ENCODE measurements around the gene SVBP.
A peak's percentile ranks its signal among the peaks of the same experiment; 100 is the strongest.

SVBP gene

GRCh38 chr1:42766741-42767509 lies 50.3 kb downstream of the SVBP start, which contains the start of the genes C1orf50 and P3H1 (continued):
- TF ChIP-seq ZNF280C (tag by site-specific recombination; IDR thresholded peaks at IDR 0.05), result no peak
- TF ChIP-seq ZNF2 (tag by site-specific recombination; IDR thresholded peaks at IDR 0.05), result peak; percentile 29; the same call in 1 of the 2 replicates
- TF ChIP-seq RBAK (tag by site-specific recombination; IDR thresholded peaks at IDR 0.05), result no peak
- TF ChIP-seq ZBTB21 (tag by site-specific recombination; IDR thresholded peaks at IDR 0.05), result no peak
- TF ChIP-seq TCF7L2 (IDR thresholded peaks at IDR 0.05; ENCODE audit: borderline replicate concordance, low read depth, low read length), result no peak
- TF ChIP-seq BCL11A (tag by site-specific recombination; IDR thresholded peaks at IDR 0.05; ENCODE audit: low read depth), result no peak
- TF ChIP-seq ZNF76 (tag by site-specific recombination; IDR thresholded peaks at IDR 0.05; ENCODE audit: borderline replicate concordance, low read depth), result peak; percentile 61; the same call in 1 of the 2 replicates
- no peak for TF ChIP-seq AEBP2 (tag by site-specific recombination; IDR thresholded peaks at IDR 0.05; ENCODE audit: borderline replicate concordance)
- no peak for TF ChIP-seq ZNF560 (tag by site-specific recombination; IDR thresholded peaks at IDR 0.05; ENCODE audit: borderline replicate concordance)
- no peak for TF ChIP-seq ZNF146 (tag by site-specific recombination; IDR thresholded peaks at IDR 0.05)
- no peak; the same call in 1 of the 2 replicates for TF ChIP-seq ZNF394 (tag by site-specific recombination; IDR thresholded peaks at IDR 0.05; ENCODE audit: borderline replicate concordance)
- no peak for TF ChIP-seq ZNF157 (tag by site-specific recombination; IDR thresholded peaks at IDR 0.05)
- TF ChIP-seq ZNF362 (tag by site-specific recombination; IDR thresholded peaks at IDR 0.05), result no peak
- peak; percentile 91 for TF ChIP-seq YY2 (tag by site-specific recombination; IDR thresholded peaks at IDR 0.05)
- TF ChIP-seq ZNF202 (tag by site-specific recombination; IDR thresholded peaks at IDR 0.05; ENCODE audit: borderline replicate concordance), result no peak
- TF ChIP-seq ZNF292 (tag by site-specific recombination; IDR thresholded peaks at IDR 0.05; ENCODE audit: borderline replicate concordance, low read depth), result no peak
- peak; percentile 84 for TF ChIP-seq PRDM10 (tag by site-specific recombination; IDR thresholded peaks at IDR 0.05)
- no peak for TF ChIP-seq ZNF701 (tag by site-specific recombination; IDR thresholded peaks at IDR 0.05)
- TF ChIP-seq BCL6B (tag by site-specific recombination; IDR thresholded peaks at IDR 0.05), result no peak
- TF ChIP-seq ZNF426 (tag by site-specific recombination; IDR thresholded peaks at IDR 0.05), result no peak
- TF ChIP-seq ZNF777 (tag by site-specific recombination; IDR thresholded peaks at IDR 0.05; ENCODE audit: borderline replicate concordance), result no peak
- TF ChIP-seq GFI1B (tag by site-specific recombination; IDR thresholded peaks at IDR 0.05), result no peak
- TF ChIP-seq IKZF3 (tag by site-specific recombination; IDR thresholded peaks at IDR 0.05), result no peak
- TF ChIP-seq HIC1 (tag by site-specific recombination; IDR thresholded peaks at IDR 0.05), result no peak; the same call in 1 of the 2 replicates
- peak; percentile 69 for TF ChIP-seq SP7 (tag by site-specific recombination; IDR thresholded peaks at IDR 0.05)
- TF ChIP-seq ZNF555 (tag by site-specific recombination; conservative IDR thresholded peaks at IDR 0.05), result no peak
- TF ChIP-seq ZNF677 (tag by site-specific recombination; IDR thresholded peaks at IDR 0.05), result no peak
